Uterus (tissue), 2 donors: Measurements from ENCODE around the gene KIAA0232.

ENCODE experiments used
- CTCF ChIP-seq, 4 experiments: fragments of 200-600 bp in 2 of 4; fragments of 450-650 bp in 2 of 4; sonication (generic) in 2 of 4; IDR thresholded peaks; one replicate each; pipeline ENCODE4 v1.5.1; 2016 to 2019; ENCODE audit warnings: antibody characterized with exemption in 4 of 4, mild to moderate bottlenecking in 2 of 4, moderate library complexity in 1 of 4
- POLR2A ChIP-seq, 2 donors: fragments of 450-650 bp; IDR thresholded peaks; one replicate each; pipeline ENCODE4 v1.6.1; 2016; ENCODE audit warnings: antibody characterized with exemption in 2 of 2, mild to moderate bottlenecking in 1 of 2, moderate library complexity in 1 of 2

- TF ChIP-seq CTCF (IDR thresholded peaks at IDR 0.05) (no peak), POLR2A (IDR thresholded peaks at IDR 0.05) (no peak)
Measured at GRCh38 chr4:6924361-6924779, 141.8 kb downstream of the KIAA0232 start.
